AG09309 (cell line): ENCODE data around the gene USP48.

Experiments
- DNase-seq: peaks from one replicate; pipeline ENCODE4 v3.0.0-alpha.2; 2010; ENCODE audit warnings: low read depth
- H3K4me3 ChIP-seq: 2 replicates; pipeline ENCODE4 v1.5.1; 2011; ENCODE audit warnings: mild to moderate bottlenecking, low read depth, low read length, moderate library complexity; ENCODE audit not compliant: control insufficient read depth
- CTCF ChIP-seq: IDR thresholded peaks from 2 replicates; pipeline ENCODE4 v1.5.1; 2011; ENCODE audit warnings: mild to moderate bottlenecking, low read depth, low read length, inconsistent platforms; ENCODE audit not compliant: insufficient read depth, control insufficient read depth; ENCODE audit errors: missing control alignments

USP48 gene

DNA sequence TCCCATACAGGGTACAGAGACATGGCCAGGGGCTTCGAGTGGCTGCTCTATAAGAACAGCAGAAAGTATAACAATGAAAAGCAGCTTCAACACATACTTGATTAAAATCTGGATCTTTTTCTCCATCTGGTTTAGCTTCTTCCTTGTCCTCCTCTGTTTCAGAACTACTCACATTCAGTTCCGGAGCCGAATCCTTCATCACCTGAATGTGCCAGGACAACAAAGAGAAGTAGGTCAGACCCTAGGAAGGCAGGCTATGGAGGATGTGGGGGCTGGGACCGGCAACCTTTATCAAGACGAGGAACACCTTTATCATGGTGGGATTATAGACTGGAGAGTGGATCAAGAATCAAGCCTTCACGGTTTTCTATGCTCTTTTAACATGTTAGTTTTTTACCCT is 81.5 kb downstream of the USP48 start:
- no peak overlapping the region for H3K4me3 ChIP-seq
- TF ChIP-seq CTCF, result no peak
- DNase-seq, result no peak

- DNase-seq, result no peak
- H3K4me3 ChIP-seq, result no peak overlapping the region
- no peak for TF ChIP-seq CTCF
Measured at GRCh38 chr1:21700094-21700493, 82.9 kb downstream of the USP48 start.

DNA sequence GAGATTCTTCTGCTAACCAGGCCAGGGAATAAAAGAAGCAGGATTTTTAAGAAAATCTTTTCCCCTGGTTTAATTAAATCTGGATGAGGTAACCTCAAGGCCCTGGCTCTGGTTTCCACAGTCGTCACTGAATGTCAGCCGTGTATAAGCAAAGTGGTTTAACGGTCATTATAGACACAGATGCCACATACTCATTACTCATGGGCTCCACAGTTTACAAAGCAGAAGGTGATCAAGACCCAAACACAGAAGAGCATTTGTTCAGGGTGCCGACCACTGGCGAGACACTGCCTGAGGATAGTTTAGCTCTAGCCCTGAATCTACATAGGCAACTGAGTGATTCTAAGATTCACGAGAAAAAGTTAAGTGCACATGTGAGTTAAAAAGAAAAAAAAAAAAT is 86.0 kb downstream of the USP48 start:
- no peak overlapping the region for H3K4me3 ChIP-seq
- no peak for TF ChIP-seq CTCF
- no peak for DNase-seq

DNA sequence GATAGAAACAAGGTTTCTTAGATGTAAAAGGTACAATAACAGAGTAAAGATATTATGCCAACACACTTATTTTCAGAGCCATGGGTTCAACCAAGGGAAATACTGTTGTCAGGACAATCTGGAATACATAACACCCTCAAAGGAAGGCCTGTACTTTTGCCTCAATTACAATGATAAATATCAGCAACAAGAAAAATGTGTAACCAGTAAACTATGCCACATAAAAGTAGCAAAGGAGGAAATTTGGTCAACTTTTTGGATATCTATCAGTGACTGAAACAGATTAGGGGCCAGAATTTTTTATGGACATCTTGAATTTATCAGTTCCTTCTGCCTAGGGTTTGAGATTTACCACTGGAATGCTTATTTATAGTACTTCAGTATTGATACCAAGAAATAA is 89.2 kb downstream of the USP48 start:
- DNase-seq, result no peak
- no peak for TF ChIP-seq CTCF
- H3K4me3 ChIP-seq, result no peak overlapping the region

GRCh38 chr1:21691739-21692138 is 91.2 kb downstream of the USP48 start:
- no peak overlapping the region for H3K4me3 ChIP-seq
- no peak for TF ChIP-seq CTCF
- no peak for DNase-seq

DNA sequence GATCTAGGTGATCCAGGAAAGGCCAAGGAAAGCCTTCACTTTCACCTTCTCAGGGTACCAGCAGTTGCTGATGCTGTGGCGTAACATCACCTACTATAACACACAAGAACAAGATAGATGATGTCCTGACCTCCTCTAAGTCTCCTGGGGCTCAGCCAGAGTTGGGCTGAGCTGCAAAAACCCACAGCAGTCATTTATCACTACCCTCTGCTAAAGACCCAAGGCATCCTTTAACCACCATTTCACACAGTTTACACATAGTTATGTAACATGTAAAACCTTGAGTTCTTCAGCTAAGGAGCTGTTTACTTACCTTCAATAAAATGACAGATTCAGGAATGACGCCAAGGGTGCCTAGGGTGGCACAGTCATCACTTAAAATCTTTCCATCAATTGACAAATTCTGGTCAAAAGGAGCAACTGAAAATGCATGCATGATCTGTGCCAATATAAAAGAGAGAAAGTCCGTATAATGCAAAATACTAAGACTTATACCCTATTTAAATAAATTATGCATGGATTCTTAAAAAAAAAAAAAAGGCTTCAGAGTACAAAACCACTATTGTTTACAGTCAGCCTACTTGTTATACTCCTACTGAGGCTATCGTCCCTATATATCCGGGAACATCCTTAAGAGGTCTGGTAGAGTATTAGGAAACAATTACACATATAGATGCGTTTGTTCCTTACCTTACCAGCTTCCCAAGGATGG is 93.1 kb downstream of the USP48 start:
- TF ChIP-seq CTCF, result no peak
- no peak overlapping the region for H3K4me3 ChIP-seq
- no peak for DNase-seq
